Hematopoietic multipotent progenitor cell treated with erythropoietin and hydrocortisone succinate and interleukin-3 and kit ligand, for 4 days (in vitro differentiated cells): ENCODE results near the gene ZCCHC9.
"Not testable (repeated sequence)": the region's sequence is repeated elsewhere in the genome, so short reads cannot be mapped to it uniquely, and the experiment has no call there.

Experiments used
- DNase-seq: peaks from one replicate; pipeline ENCODE4 v3.0.0-alpha.2; 2015

Gene ZCCHC9, protein sequence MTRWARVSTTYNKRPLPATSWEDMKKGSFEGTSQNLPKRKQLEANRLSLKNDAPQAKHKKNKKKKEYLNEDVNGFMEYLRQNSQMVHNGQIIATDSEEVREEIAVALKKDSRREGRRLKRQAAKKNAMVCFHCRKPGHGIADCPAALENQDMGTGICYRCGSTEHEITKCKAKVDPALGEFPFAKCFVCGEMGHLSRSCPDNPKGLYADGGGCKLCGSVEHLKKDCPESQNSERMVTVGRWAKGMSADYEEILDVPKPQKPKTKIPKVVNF

GRCh38 chr5:81301271-81302015 is at the start of gene ZCCHC9:
ZCCHC9 (plus strand) TSS chr5:81301587; CDS start chr5:81304758, 3,171 bp downstream.
- DNase-seq = peak; percentile 98

DNA sequence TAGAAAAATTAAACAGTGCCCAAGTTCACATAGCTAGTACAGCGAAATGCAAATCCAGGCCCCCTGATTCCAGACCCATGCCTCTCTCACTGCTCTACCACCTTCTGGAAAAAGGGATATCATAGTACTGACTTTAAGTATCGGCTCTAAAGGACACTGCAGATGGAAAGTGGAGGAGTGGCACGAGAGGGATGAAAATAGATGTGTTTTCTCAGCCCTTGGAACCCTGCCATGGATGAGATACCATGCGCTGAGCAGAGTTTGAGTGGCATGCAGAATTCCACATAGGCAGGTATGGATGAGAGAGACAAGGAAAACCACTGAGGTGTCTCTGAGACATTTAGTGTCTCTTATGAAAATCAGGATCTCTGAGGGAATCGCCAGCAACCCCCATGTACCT is 49.5 kb upstream of the ZCCHC9 start:
- DNase-seq = no peak

DNA sequence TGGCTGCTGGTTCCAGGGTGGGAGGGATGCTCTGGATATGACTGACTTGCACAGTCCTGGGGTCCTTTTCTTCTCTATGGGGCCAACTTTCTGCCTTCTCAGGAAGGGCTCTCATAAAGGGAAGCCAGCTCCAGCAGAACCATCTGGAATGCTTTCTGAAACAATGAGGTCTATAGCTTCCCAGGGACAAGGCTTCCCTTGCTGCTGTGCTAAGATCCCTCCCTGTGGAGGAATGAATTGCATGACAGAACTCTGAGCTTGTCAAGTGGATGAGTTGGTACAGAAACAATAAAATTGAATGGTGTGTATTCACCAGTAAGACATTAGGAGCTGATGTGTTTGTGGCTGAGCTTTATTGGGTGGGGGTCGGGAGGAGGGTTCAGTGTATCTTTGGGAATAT is 48.5 kb upstream of the ZCCHC9 start:
- no peak for DNase-seq

- DNase-seq = no peak
Observed at GRCh38 chr5:81253875-81254274, 47.5 kb upstream of the ZCCHC9 start.

DNA sequence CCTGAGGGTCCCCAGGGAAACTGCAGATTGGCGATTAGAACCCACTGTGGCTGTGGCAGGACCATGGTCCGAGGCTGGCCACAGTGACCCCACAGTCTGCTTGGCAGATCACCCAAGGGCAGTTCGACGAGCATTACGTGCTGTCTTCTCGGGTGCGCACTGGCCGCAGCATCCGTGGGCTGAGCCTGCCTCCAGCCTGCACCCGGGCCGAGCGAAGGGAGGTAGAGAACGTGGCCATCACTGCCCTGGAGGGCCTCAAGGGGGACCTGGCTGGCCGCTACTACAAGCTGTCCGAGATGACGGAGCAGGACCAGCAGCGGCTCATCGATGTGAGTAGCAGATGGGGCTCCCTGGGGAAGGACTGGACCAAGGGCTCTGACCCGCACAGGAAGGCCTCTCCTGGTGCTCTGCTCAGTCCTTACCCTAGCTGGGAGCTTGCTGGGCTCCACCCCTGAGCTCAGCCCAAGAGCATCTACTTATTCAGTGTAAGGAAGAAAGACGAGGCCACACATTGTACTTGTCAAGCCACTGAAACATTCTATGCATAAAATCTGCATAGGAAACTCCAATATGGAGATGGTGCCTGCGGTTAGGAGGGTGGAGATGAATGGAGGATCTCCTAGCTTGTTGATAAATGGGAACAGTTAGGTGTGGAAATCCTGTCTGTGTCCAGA is 46.4 kb upstream of the ZCCHC9 start:
- no peak for DNase-seq

- DNase-seq = no peak
Observed at GRCh38 chr5:81256766-81257165, 44.6 kb upstream of the ZCCHC9 start.

GRCh38 chr5:81262796-81263195 is 38.6 kb upstream of the ZCCHC9 start:
- DNase-seq = not testable (repeated sequence)

DNA sequence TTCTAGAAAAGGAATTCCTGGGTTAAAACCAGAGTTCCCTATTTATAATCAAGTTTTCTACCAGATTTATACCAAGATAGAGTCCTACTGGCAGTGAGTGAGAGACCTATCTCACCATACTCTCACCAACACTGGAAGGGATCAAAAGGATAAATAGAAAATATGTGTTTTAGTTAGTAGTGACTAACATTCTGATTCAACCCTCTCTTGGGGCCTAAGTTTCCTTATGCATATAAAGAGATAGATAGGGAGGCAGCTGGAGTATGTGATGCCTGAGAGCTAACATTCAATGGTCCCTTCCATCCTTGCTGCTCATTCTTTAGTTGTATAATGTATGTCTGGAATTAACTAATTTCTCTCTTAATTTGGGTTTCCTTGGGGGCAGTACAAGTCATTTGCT is 36.3 kb upstream of the ZCCHC9 start:
- DNase-seq = no peak

GRCh38 chr5:81268521-81269196 is 32.7 kb upstream of the ZCCHC9 start:
- no peak for DNase-seq

- no peak for DNase-seq
Observed at GRCh38 chr5:81269751-81270393, 31.5 kb upstream of the ZCCHC9 start.

GRCh38 chr5:81270394-81271027 is 30.9 kb upstream of the ZCCHC9 start:
- DNase-seq = peak; percentile 25

DNA sequence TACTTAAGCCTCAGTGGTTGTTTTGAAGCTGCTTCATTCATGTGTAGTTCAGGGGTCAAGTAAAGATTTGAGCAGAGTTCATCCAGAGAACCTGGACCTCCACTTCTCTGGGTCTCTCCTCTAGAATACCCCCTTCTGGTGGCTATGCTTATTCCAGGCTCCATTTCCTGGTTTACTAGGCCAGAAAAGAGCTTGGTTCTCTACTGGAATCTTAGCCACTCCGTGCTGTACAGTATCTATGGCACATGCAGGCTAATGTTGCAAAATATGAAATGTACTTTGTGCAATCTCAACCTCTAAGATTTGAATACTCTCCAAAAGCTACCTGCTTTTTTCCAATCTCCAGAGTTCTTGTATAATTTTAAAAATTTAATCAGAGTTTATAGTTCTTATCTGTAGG is 17.4 kb upstream of the ZCCHC9 start:
- no peak for DNase-seq

DNA sequence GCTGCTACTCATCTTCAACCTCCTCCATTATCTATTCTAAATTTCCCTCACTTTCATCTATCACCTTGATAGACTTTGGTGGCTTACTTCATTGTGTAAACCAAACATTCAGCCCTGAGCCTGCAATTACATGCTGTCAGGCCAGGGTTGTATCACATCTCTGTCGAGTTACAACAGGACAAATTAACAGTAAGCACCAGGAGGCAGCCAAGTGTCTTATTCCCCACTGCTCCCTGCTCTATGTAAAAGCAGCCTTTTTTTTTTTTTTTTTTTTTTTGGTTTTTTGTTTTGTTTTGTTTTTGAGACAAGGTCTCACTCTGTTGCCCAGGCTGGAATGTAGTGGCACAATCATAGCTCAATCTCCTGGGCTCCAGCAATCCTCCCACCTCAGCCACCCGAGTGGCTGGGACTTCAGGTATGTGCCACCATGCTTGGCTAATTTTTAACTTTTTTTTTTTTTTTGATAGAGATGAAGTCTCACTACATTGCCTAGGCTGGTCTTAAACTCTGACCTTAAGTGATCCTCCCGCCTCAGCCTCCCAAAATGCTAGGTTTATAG is 15.2 kb upstream of the ZCCHC9 start:
- DNase-seq = no peak

GRCh38 chr5:81288021-81288433 is 13.4 kb upstream of the ZCCHC9 start:
- no peak for DNase-seq

GRCh38 chr5:81290146-81290545 is 11.2 kb upstream of the ZCCHC9 start:
- no peak for DNase-seq

GRCh38 chr5:81292130-81292529 is 9.3 kb upstream of the ZCCHC9 start:
- DNase-seq = no peak

DNA sequence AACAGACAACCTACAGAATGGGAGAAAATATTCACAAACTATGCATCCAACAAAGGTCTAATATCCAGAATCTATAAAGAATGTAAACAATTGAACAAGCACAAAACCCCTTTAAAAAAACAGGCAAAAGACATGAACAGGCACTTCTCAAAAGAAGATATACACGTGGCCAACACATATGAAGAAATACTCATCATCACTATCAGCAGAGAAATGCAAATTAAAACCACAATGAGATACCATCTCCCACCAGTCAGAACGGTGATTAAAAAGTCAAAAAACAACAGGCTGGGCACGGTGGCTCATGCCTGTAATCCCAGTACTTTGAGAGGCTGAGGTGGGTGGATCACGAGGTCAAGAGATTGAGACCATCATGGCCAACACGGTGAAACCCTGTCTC is 7.4 kb upstream of the ZCCHC9 start:
- DNase-seq = not testable (repeated sequence)

GRCh38 chr5:81297531-81297930 is 3.9 kb upstream of the ZCCHC9 start:
- DNase-seq = no peak

- peak; percentile 40 for DNase-seq
Observed at GRCh38 chr5:81300921-81301270, 491 bp upstream of the ZCCHC9 start.

DNA sequence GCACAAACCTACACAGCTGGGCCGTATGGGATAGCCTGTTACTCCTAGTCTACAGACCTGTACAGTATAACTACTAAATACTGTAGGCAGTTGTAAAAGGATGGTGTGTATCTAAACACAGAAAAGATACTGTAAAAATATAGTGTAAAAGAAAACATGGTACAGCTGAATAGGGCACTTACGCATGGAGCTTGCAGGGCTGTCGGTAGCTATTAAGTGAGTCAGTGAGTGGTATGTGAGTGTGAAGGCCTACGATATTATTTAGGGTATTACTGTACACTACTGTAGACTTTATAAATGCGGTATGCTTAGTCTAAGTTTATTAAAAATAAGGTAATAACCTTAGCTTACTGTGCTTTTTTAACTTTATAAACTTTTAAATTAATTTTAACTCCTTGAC is 1.2 kb downstream of the ZCCHC9 start:
- DNase-seq = no peak

GRCh38 chr5:81303563-81303962 is 2.2 kb downstream of the ZCCHC9 start:
- DNase-seq = no peak

GRCh38 chr5:81305785-81306184 is 4.4 kb downstream of the ZCCHC9 start:
- no peak for DNase-seq
